HEK293T (cell line): ENCODE measurements around the gene NELFB.
"Not testable (repeated sequence)": the region's sequence is repeated elsewhere in the genome, so short reads cannot be mapped to it uniquely, and the experiment has no call there.

ENCODE experiments used
- CTCF ChIA-PET: fragments of 350-600 bp; formaldehyde crosslinking; extraction: SDS; loops from one replicate; lab custom pipeline; 2021; ENCODE audit warnings: antibody characterized with exemption, inconsistent platforms; lab: Yijun Ruan, JAX
- POLR2A ChIA-PET: fragments of 350-600 bp; formaldehyde crosslinking; extraction: SDS; loops from one replicate; lab custom pipeline; 2020; ENCODE audit warnings: antibody characterized with exemption, inconsistent platforms; lab: Yijun Ruan, JAX
- DNase-seq: peaks from one replicate; pipeline ENCODE4 v3.0.0; 2012; ENCODE audit warnings: mixed read lengths; ENCODE audit errors: extremely low spot score
- ARNT ChIP-seq: fragments of 450-650 bp; IDR thresholded peaks from 2 replicates; pipeline ENCODE4 v1.6.1; 2017; ENCODE audit warnings: mild to moderate bottlenecking
- CTBP1 ChIP-seq: fragments of 450-650 bp; IDR thresholded peaks from 2 replicates; pipeline ENCODE4 v1.6.1; 2016; ENCODE audit warnings: borderline replicate concordance
- ELF4 ChIP-seq: fragments of 450-650 bp; IDR thresholded peaks from 2 replicates; pipeline ENCODE4 v1.6.1; 2017; ENCODE audit warnings: antibody characterized with exemption
- FOXA1 ChIP-seq: fragments of 450-650 bp; IDR thresholded peaks from 2 replicates; pipeline ENCODE4 v1.6.1; 2016; ENCODE audit warnings: mild to moderate bottlenecking
- FOXK2 ChIP-seq: fragments of 450-650 bp; IDR thresholded peaks from 2 replicates; pipeline ENCODE4 v1.6.1; 2016; ENCODE audit warnings: mild to moderate bottlenecking
- FOXM1 ChIP-seq: fragments of 450-650 bp; IDR thresholded peaks from 2 replicates; pipeline ENCODE4 v1.6.1; 2017; ENCODE audit warnings: mild to moderate bottlenecking, borderline replicate concordance
- HDGF ChIP-seq: fragments of 450-650 bp; IDR thresholded peaks from 2 replicates; pipeline ENCODE4 v1.6.1; 2017; ENCODE audit warnings: antibody characterized with exemption, borderline replicate concordance
- L3MBTL2 ChIP-seq: fragments of 450-650 bp; conservative IDR thresholded peaks from 2 replicates; pipeline ENCODE4 v1.6.1; 2016; ENCODE audit warnings: mild to moderate bottlenecking
- LEF1 ChIP-seq: fragments of 450-650 bp; IDR thresholded peaks from 2 replicates; pipeline ENCODE4 v1.6.1; 2017; ENCODE audit warnings: mild to moderate bottlenecking, borderline replicate concordance
- NFRKB ChIP-seq: fragments of 450-650 bp; IDR thresholded peaks from 2 replicates; pipeline ENCODE4 v1.6.1; 2016; ENCODE audit warnings: mild to moderate bottlenecking, moderate library complexity
- SP1 ChIP-seq: fragments of 450-650 bp; IDR thresholded peaks from 2 replicates; pipeline ENCODE4 v1.6.1; 2017
- SUZ12 ChIP-seq: fragments of 450-650 bp; IDR thresholded peaks from 2 replicates; pipeline ENCODE4 v1.6.1; 2016; ENCODE audit warnings: mild to moderate bottlenecking
- TARDBP ChIP-seq: fragments of 450-650 bp; IDR thresholded peaks from 2 replicates; pipeline ENCODE4 v1.6.1; 2016
- TF ChIP-seq, protein P1 (sequence below): fragments of 450-650 bp; IDR thresholded peaks from 2 replicates; pipeline ENCODE4 v1.6.1; 2016

NELFB gene

DNA sequence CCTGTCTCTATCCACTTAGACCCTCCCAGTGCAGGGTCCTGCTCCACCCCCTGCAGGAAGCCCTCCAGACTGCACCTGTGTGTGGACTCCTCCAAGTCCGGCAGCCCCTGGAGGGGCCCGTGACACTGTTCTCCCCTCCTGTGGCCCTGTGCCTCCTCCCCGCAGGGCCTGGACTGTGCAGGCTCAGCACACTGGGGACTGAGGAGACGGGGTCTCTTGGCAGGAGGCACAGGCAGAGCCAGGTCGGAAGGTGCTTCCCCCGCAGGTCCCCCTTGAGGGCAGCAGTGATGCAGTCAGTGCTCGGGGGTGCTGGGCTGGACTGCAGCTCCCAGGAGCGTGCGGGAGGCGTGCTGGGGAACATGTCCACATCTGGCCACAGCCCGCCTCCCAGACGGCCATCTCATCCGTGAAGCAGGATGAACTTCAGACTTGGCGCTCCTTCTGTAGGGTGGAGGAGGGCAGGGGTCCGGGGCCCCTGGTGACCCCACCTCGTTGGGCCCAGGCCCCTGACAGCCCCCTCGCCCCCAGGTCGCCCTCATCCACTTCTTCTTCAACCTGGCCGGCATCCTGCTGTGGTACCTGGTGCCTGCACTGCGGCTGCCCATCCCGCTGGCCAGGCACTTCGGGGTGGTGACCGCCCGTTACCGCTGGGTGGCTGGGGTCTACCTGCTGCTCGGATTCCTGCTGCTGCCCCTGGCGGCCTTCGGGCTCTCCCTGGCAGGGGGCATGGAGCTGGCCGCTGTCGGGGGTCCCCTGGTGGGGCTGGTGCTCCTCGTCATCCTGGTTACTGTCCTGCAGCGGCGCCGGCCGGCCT lies 19.5 kb upstream of the NELFB start:
- no peak for DNase-seq
- ChIA-PET CTCF (interaction anchor here (1.0 kb wide), 2 partner anchors 110 to 166 kb away, joined by 3 to 4 read pairs; partner anchors contain the start of gene SAPCD2), POLR2A (interaction anchor here (1.0 to 2.3 kb wide), 3 partner anchors 10 to 19 kb away, joined by 3 to 10 read pairs (median 8); partner anchors contain the start of gene CYSRT1)
- TF ChIP-seq, protein P1, sequence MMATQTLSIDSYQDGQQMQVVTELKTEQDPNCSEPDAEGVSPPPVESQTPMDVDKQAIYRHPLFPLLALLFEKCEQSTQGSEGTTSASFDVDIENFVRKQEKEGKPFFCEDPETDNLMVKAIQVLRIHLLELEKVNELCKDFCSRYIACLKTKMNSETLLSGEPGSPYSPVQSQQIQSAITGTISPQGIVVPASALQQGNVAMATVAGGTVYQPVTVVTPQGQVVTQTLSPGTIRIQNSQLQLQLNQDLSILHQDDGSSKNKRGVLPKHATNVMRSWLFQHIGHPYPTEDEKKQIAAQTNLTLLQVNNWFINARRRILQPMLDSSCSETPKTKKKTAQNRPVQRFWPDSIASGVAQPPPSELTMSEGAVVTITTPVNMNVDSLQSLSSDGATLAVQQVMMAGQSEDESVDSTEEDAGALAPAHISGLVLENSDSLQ, result no peak
- TF ChIP-seq HDGF (no peak), TARDBP (no peak), LEF1 (no peak), CTBP1 (no peak), NFRKB (no peak), L3MBTL2 (no peak), FOXM1 (no peak), ARNT (no peak)

- CTCF ChIA-PET, result interaction anchor here (0.6 to 1.3 kb wide), 20 partner anchors 9 to 475 kb away, joined by 3 to 9 read pairs (median 4); partner anchors contain the start of genes CYSRT1, RNF224 and SAPCD2
- peak; percentile 79 for TF ChIP-seq FOXM1
- TF ChIP-seq SUZ12, result no peak
- TF ChIP-seq TARDBP, result peak; percentile 32; the same call in 1 of the 2 replicates
- no peak for TF ChIP-seq HDGF
- TF ChIP-seq ARNT, result peak; percentile 42; the same call in 1 of the 2 replicates
- TF ChIP-seq FOXA1, result no peak
- TF ChIP-seq LEF1, result 0 out of 2 replicates have a peak, but pooled peaks have one; percentile 21
- no peak for TF ChIP-seq L3MBTL2
- POLR2A ChIA-PET, result interaction anchor here (0.7 to 2.3 kb wide), 7 partner anchors 11 to 150 kb away, joined by 3 to 10 read pairs (median 5); partner anchors contain the start of genes CYSRT1 and MAN1B1
- DNase-seq, result peak; percentile 88
These were observed 18.7 kb upstream of the NELFB start for GRCh38 chr9:137236238-137236935.

- TF ChIP-seq NFRKB (no peak), FOXK2 (no peak), ELF4 (no peak), L3MBTL2 (no peak), CTBP1 (no peak), SUZ12 (no peak)
- TF ChIP-seq, protein P1, result no peak
- ChIA-PET CTCF (interaction anchor here (0.6 to 1.3 kb wide), 22 partner anchors 9 to 629 kb away, joined by 3 to 9 read pairs (median 4); partner anchors contain the start of genes CYSRT1, RNF224 and SAPCD2), POLR2A (interaction anchor here (0.7 to 2.3 kb wide), 7 partner anchors 12 to 150 kb away, joined by 3 to 10 read pairs (median 5); partner anchors contain the start of genes CYSRT1 and MAN1B1)
- no peak for DNase-seq
These were observed 18.1 kb upstream of the NELFB start for GRCh38 chr9:137236936-137237421.

GRCh38 chr9:137237759-137238726 lies 17.1 kb upstream of the NELFB start:
- no peak for DNase-seq
- TF ChIP-seq NFRKB, result no peak
- TF ChIP-seq, protein P1, result no peak
- no peak for TF ChIP-seq SP1
- TF ChIP-seq SUZ12, result no peak
- TF ChIP-seq FOXK2, result no peak
- ChIA-PET POLR2A (interaction anchor here (1.0 to 2.3 kb wide), 6 partner anchors 12 to 108 kb away, joined by 3 to 10 read pairs (median 4); partner anchors contain the start of gene SSNA1), CTCF (interaction anchor here (1.3 to 1.5 kb wide), 2 partner anchors 15 to 25 kb away, joined by 3 to 9 read pairs; no protein-coding TSS in a partner anchor)

DNA sequence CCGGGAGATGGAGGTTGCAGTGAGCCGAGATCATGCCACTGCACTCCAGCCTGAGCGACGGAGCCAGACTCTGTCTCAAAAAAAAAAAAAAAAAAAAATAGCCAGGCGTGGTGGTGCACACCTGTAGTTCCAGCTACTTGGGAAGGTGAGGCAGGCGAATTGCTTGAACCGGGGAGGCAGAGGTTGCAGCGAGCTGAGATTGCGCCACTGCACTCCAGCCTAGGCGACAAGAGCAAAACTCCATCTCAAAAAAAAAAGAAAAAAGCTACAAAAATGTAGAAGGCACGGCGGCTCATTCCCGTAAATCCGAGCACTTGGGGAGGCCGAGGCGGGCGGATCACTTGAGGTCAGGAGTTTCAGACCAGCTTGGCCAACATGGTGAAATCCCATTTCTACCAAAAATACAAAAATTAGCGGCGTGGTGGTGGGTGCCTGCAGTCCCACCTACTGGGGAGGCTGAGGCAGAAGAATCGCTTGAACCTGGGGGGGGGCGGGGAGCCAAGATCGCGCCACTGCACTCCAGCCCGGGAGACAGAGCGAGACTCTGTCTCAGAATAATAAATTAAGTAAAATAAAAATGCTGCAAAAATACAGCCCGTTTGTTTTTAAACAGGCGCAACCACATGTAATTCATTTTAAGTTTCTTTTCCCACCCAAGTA lies 15.5 kb upstream of the NELFB start:
- not testable (repeated sequence) for DNase-seq
- CTCF ChIA-PET, result interaction anchor here (0.7 to 1.5 kb wide), 4 partner anchors 12 to 169 kb away, joined by 3 to 9 read pairs (median 3); partner anchors contain the start of gene RNF224
- POLR2A ChIA-PET, result interaction anchor here (0.7 to 2.2 kb wide), 15 partner anchors 14 to 220 kb away, joined by 3 to 90 read pairs (median 8); partner anchors contain the start of genes MAN1B1, NELFB, NSMF and RNF208
